COLO668 (cell line): ENCODE results near the gene TBC1D1.
"Not testable (repeated sequence)": the region's sequence is repeated elsewhere in the genome, so short reads cannot be mapped to it uniquely, and the experiment has no call there.

Source experiments
- DNase-seq: peaks from one replicate; lab custom pipeline; 2025; ENCODE audit not compliant: unreplicated experiment; lab: John Stamatoyannopoulos, UW

The TBC1D1 gene

DNA sequence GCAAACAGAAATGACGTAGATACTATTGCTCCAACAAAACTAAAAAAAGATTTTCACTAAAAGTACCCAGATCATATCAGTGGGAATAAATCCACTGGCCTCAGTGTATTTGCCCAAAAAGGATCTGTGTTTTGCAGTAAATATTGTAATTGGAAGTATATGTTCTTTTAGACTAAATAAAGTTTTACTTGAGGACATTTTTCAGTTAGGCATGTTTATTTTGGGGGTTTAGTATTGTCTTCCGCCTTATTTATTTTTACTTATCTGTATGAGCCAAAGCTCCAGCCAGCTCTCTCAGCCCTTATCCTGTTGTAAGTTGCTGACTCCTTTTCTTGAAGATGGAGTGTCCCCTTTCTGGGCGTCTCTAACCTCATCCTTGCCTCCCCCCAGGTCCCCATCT is 119.1 kb downstream of the TBC1D1 start:
- no peak for DNase-seq

DNA sequence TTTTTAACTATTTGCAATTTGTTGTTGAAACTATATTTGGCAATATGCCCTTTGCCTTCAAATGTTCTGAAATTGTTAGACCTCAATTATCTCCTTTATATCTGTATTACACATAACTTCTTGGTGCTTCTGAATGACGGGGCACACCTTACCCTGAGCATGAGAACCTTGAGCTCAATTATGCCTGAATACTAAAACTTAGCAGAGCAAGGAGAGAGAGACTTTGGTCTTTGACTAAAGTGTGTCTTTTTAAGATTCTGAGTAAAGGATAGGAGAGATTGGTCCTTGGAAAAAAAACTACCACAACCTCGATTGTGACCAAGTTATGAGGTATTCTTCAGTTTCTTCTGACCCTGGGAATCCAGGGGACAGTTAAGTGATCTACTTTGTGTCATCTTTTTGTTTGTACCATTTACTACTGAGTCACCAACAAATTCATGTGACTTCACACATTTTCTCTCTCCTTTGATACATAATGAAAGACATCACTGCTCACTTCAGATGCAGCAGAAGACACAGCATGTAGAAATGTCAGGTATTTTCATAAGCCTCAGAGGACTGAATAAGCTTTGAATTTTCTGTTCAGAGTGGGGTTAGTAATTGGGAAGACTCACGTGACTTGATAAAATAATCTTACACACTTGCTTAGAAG is 120.8 kb downstream of the TBC1D1 start:
- no peak for DNase-seq

DNA sequence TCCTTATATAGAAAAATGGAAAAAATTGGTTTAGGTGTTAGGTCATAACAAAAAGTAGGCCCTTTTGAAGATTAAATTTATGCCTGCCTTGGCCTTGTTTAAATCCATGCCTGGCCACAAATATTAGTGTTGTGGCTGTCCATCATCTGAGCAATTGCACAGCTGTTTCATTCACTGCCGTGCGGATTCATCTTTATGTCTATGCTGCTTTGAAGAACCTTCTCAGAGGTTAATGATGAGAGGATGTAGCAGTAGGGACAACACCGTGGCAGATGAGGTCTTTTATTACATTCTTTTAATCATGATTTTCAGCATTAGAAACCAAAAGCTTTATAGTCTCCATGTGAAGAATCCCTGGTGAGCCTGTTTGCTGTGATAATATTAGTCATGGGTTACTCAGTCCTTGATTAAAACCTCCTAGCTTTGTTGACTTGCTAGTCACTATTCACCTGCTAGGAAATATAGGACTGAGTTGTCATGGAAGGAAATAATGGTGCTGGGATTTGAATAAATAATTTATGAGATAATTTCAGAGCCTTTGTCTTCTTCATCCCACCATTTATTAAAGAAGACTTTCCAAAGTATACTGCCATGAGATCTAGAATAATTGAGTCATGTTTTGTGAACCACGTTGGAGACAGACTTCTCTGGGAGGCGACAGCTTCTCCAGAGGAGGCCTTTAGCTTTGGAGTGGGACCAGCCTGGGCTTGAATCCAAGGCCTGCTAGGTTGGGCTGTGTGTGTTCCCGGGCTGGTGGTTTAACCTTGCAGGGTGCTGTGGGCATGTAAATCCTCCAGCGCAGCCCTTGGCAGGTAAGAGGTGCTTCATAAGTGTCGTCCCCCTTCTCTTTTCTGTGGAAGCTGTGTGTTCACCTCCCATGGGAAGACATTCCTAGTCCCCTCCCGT is 122.8 kb downstream of the TBC1D1 start:
- DNase-seq: no peak

DNA sequence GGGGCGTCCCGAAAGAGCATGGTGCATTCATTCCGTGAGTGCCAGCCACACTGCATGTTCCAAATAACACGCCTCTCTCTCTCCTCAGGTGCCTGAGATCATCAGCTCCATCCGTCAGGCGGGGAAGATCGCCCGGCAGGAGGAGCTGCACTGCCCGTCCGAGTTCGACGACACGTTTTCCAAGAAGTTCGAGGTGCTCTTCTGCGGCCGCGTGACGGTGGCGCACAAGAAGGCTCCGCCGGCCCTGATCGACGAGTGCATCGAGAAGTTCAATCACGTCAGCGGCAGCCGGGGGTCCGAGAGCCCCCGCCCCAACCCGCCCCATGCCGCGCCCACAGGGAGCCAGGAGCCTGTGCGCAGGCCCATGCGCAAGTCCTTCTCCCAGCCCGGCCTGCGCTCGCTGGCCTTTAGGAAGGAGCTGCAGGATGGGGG is 123.6 kb downstream of the TBC1D1 start:
- DNase-seq: no peak

DNA sequence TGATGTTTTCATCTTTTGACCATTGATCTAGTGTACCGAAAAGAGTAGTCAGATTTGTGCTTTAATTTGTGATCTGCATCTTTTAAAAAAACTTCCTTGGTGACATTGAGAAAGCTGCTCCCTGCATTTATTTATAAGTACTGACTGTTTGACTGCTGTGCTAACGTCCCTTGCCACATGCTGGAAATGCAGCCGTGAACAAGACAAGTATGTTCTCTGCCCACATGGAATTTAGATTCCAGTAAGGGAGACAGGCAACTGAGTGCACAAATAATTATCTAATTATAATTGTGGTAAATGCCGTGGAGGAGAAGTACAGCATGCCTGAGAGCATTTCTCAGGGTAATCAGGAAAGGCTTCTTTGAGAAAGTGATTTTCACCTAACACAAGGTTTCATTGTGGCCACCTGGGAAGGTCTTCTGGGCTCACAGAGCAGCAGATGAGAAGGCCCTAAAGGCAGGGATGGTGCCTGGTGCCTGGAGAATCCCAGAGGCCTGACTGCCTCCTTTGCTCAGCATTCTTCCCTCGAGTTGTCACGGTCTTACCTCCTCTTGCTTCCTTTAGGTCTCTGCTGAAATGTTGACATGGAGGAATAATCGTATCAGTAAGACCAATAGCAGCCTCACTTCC is 125.1 kb downstream of the TBC1D1 start:
- no peak for DNase-seq

DNA sequence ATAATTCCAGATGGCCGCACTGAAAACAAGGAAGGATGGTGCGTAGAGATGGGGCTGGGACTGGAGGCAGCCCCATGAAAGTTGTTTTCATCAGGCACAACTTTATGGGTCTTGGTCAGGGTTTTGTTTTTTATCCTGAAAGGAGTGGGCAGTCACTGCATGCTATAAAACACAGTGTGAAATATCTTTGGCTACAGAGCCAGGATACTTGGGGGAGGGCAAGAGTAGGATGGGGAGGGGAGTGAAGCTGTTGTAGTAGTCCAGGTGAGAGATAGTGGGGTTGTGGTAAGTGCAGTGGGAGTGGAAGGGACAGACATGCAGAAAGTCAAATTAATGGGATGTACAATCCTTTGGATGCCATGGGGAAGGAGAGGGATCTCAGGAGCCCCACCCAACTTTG is 125.8 kb downstream of the TBC1D1 start:
- DNase-seq: no peak

DNA sequence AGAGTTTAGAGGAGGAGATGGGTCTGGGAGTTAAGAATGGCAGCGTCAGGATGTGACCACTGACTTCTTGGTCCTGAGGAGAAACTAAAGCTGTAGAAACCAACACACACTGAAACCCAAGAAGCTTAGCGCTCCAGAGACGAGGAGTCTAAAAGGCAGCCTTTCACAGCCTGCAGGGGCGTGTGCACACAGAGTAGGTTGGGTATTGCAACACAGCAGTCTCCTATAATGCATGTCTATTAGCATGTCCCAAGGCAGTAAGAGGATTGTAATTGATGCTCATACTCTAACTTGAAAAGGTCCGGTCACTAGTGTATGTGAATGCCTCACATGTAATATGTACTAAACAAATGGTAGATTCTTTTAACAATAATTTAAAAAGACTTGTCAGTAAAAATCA is 126.7 kb downstream of the TBC1D1 start:
- DNase-seq: no peak

DNA sequence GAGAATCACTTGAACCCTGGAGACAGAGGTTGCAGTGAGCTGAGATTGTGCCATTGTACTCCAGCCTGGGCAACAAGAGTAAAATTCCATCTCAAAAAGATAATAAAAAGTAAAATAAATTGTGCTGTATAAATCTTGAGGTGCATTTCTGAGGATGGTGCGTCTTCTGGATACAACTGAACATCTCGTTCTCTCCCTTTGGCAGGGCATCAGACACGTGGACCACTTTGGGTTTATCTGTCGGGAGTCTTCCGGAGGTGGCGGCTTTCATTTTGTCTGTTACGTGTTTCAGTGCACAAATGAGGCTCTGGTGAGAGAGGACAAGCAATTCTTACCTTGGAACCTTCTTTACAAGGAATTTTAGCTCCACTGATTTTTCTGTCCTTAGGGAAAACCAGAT is 129.5 kb downstream of the TBC1D1 start:
- DNase-seq: no peak

DNA sequence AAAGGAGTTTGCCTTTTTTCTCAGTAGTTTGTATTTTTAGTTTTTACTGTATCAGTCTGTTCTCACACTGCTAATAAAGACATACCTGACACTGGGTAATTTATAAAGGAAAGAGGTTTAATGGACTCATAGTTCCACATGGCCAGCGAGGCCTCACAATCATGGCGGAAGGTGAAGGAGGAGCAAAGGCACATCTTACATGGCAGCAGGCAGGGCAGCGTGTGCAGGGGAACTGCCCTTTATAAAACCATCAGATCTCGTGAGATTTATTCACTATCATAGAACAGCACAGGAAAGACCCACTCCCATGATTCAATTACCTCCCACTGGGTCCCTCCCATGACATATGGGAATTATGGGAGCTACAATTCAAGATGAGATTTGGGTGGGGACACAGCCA is 130.1 kb downstream of the TBC1D1 start:
- not testable (repeated sequence) for DNase-seq

DNA sequence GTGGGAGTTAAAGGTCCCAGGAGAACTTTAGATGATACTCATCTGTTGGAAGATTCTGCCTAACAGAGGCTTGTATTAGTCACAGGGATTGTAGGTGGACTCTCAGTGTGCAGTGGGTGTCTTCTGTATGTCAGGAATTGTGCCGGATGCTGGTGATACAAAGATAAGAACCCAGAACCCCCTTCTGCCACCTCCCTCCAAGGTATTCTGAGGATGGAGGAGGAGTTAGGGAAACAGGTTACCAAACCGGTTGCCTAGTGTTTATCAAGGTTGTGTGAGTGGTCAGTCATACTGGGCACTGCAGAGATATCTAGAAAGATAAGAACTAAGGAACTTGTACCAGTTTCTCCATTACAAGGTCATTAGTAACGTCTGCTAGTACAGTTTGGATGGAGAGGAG is 130.9 kb downstream of the TBC1D1 start:
- no peak for DNase-seq

DNA sequence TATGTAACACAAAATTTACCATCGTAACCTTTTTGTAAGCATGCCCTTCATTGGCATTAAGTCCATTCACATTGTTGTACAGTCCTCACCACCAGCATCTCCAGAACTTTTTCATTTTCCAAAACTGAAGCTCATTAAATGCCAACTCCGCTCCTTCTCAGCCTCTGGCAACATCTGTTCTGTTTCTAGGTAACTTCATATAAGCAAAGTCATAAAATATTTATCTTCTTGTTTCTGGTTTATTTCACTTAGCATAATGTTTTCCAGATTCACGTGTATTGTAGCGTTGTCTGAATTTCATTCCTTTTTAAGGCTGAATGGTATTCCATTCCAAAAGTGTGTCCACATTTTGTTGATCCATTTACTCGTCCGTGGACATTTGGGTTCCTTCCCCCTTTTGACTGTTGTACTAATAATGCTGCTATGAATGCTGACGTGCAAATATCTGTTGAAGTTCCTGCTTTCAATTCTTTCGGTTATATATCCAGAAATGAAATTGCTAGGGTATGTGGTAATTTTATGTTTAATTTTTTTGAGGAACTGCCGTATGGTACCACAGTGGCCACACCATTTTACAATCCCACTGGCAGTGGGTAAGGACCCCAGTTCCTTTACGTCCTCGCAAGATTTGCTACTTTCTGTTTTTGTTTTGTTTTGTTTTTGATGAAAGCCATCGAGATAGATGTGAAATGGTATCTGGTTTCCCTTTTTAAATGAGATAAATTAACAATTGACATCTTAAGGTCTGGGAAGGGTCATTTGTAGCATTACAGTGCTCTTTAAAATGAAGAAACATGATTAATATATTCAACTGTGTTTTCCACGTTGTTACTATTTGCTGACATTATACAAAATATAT is 132.7 kb downstream of the TBC1D1 start:
- no peak for DNase-seq

DNA sequence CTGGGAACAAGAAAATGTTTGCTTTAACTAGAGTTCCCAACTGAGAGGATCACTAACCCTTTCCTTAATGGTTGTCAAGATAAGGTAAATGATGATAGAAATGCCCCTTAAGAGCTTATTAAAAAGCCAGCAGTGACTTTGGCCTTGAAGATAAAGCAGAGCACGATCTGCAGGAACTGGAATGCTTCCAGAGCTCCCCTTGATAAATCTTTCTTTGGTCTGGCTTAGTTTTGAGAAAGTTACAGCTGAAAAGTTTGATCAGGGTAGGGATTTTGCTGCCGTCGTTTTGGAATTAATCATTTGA is 133.3 kb downstream of the TBC1D1 start:
- DNase-seq: no peak

DNA sequence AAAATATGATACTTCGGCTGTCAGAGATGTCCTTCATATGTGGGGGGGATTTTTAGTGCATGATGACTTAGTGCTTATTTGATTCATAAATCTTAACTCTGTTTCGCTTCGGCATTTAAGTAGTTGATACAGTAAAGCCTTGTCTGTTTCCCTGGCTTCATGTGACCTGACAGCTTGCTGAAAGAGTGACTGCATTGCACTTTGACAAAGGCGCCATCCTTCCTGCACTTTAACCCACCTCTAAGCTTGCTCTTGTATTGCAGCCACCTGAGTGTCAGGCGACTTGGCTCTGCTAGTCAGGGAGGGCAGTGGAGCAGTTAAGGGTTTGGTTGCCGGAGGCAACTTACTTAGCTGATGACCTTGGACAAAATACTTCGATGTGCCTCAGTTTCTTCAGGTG is 134.8 kb downstream of the TBC1D1 start:
- DNase-seq: no peak

DNA sequence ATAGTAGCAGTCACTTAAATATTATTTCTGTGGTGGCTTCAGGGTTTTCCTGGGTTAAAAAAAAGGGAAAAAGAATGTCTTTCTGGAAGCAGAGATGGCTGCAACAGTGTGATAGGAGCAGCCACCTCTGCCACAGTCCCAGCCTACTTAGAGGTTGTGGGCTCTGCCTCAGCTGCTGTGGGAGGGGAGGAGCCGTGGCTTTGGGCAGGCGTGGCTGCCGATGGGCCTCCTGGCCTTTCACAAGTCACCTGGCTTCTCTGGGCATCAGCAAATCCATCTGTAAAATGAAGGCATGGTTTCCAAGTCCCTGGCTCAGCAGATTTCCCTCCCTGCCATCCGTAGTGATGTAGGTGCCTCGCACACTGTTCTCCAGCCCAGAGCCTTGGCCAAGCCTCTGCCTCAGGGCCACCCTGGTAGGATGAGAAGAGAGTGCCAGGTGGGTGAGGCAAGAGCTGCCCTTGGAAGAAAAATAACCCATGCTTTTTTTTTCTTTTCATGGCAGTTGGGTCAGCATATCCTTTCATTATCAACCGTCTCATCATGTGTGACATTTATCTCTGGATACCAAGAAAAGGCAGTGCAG is 135.4 kb downstream of the TBC1D1 start:
- no peak for DNase-seq

DNA sequence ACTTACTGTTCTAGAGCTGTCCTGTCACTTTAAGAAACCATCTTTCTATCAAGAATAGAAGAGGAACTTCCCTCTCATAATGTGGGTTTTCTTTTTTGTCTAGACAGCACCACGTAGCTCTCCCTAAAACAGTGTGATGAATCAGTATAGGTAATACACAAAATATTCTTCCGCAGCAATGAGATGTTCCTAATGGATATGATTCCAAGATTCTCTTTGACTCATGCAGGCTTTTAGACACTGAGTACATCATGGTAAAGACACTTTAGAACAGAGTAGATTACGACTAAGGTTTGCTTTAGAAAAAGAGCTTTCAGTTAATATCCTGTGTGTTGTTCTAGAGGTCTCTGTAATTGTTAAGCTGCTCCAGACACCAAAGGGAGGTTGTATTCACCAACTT is 139.1 kb downstream of the TBC1D1 start:
- DNase-seq: no peak

DNA sequence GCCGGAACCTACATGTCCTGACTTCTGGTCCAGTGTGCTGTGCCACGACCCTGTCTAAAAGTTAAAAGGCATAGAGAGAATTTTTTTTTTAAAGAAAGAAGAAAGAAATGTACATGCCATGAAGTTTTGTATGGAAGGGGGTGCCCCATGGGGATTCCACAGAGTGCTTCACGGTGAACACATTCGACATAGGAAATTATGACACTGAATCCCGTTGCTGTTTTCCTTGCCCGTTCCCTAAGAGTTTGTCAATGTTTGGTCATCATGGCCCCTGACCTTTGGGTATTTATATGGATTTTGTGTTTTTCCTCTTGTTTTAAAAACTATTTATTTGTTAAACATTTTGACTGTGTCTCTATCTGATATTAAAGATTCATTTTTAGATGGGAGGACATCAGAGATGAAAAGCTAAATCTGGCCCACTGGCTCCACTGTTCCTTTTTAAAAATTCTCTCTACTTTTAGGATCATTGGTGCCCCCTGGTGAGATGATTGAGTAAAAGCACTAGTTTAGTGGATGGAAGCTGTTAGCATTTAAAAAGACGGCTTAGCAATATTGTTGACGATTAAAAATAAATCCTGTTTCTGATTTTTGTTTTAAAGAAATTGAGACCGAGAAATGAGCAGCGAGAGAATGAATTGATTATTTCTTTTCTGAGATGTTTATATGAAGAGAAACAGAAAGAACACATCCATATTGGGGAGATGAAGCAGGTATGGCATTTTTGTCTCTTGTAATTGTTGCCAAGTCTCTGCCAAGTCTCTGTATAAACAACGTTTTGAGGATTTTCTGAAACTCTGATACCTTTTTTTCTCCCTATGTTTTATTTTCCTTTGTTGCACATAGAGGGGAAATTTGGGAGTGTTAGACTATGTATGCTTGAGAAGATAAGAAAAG is 144.3 kb downstream of the TBC1D1 start:
- peak; percentile 38 for DNase-seq

DNA sequence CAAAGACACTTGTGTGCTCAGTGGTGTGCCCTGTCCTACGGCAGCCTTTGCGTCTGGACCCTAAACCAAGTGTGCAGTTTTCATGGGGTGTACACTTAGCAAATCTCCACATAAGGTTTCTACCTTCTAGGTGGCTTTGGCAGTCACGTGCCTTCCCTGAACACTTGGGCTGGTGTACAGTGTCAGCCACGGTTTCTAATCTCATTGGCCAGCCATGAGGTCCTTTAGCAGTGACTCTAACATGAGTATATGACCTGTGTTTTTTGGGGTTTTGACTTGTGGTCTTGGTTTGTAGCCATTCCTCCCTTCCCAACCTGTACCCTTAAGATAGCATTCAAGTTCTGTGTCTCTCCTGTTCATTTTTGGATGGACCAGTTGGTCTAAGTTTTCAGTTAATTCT is 145.7 kb downstream of the TBC1D1 start:
- no peak for DNase-seq

DNA sequence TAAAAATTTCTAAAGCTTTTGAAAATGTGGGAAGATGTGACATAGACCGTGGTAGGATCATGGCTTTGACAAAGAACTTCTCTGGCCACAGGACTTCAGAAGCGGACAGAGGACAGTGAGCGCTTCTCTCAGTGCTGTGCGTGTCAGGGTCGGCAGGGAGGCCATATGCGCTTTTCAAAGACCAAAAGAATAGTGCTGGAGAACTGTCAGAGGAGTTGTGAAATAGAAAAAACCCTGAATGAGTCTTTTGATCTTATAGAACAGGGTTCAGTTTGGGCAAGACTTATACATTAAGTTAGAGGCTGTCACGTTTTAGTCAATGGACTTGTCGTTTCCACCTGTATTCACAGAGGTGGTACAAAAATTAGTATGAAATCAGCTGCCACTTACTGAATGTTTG is 146.7 kb downstream of the TBC1D1 start:
- no peak for DNase-seq

DNA sequence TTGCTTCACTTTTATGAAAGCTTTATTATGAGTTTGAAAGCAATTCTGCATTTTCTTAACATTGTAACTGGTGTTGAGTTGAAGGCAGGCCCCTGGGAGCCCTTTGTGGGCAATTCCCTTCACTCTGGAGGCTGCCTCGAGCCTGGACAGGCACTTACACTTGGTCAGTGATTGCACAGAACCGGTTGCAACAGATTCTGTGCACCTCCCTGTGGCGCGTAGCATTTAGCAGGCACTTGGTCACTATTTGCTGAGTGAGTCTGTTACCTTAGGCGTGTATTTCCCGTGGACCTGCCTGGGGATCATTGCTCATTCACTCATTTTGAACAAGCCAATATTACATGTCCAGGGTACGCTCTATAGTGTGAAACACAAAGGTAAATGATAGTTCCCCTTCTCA is 149.7 kb downstream of the TBC1D1 start:
- DNase-seq: no peak

DNA sequence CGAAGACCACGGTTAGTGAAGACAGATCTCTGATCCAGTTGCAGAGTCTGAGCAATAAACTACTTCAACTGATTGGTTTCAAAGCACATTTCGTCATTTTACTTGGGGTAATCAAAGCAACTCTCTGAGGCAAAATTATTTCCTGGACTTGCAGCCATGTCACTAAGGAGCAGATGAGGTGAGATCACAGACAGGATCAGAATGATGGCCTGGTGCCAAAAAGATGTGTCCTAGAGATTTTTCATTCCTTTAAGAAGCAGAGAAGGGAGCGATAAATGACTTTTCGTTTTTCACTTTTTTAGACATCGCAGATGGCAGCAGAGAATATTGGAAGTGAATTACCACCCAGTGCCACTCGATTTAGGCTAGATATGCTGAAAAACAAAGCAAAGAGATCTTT is 153.2 kb downstream of the TBC1D1 start:
- DNase-seq: no peak
